ENCODE results near the gene C1QL2.

Gene C1QL2

DNA sequence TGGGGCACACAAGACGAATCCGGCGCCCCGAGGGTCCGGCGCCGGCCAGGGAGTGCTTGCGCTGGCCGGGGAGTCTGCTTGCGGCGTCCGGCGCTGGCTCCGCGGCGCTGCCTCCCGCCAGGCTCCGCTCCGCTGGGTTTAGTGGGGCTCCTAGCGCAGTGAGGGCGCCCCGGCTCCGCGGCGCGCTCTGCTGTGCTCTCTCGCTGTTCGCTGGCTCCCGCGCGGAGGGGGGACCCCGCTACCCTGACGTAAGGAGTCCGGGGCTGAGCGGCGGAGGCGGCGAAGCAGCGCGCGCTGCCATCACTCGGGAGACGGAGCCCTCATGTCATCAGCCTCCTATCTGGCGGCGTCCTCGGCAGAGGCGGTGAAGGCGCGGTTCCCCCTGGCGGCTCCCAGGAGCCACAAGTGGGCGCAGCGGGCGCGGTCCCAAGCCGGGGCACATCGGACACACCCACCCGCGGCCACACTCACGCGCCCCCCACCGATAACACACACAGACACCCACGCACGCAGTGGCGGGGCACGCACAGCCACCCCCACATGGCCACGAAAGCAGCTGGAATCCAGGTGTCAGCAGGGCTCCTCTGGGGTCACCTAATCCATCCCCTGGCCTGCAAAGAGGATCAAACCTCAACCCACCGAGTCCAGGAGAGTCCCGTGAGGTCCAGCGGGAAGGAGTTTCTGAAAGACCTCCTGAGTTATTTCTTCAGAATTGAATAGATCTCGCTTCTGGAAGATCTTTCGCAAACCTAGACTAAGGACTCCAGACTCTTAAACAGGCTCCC, at the start of gene C1QL2:
TSS of gene C1QL2 (minus strand) at position 189 of the 785 bp plus-strand sequence. CDS start 482 bp downstream, outside the sequence.
- no peak for DNase-seq (ENCODE audit: low read depth in 2 of 2)

DNA sequence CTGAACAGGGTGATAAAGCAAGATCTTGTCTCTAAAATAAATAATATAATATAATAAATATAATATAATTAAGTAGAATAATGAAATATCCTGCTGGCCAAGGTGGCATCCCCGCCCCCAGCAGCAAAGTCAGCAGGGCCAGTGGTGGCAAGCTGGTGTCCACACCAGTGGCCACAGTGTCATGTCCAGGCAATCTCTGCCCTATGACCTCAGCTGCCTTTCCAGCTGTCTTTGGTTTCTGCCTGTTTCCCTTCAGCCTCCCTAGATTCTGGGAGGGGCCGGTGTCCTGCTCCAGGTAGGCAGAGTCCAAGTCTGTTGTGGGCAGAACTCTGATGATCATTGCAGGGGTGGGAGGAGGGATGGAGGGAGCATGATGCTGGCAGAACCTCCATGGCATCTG, 48.9 kb upstream of the C1QL2 start:
- DNase-seq (ENCODE audit: low read depth in 2 of 2), result no peak

DNA sequence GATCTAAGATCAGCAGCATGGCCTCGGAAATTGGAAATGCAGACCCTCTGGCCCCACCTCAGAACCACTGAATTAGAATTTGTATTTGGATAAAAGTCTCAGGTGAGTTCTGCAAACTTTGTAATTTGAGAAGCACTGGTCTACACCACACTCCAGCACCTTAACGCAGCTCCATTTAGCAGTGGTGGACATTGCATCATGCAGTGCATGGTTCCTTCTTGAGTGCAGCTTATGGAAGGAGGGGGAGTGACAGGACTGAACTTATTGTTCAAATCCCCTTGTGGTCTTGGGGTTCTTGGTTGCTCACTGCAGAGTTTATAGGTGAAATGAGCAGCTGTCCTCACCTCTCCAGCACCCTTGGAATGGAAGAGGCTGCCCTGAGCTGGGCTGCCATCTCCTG, 47.6 kb upstream of the C1QL2 start:
- DNase-seq (ENCODE audit: low read depth in 2 of 2), result no peak

DNA sequence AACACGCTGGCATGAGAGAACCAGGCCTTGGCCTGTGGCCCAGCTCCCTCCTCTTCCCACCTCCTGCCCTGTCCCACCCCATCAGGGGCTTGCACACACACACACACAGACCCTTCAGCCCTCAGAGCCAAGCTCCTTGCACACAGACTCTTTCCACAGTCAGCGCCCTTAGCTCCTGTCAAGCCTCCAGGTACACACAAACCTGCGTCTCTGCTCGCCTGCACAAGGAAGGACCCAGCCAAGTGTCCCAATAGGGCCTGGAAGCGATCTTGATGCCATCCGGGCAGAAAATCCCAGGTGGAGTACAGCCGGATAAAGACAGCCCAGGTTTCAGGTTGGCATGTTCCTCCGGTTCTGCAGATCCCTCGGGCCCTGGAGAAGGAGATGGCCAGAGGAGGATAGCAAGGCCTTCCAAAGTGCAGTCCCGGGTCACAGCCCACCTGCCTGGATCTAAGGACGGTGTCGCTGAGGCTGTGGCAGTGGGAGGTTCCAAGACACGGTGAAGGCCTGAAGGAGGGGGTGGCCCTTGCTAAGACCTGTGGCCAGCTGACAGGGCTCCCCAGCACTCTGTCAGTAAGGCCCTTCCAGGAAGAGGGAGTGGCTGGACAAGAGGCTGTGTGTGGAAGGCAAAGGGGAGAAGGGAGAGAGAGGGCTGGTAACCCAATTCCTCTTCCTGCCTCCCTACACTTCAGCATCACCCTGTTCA, 46.6 kb upstream of the C1QL2 start:
- DNase-seq (ENCODE audit: low read depth in 2 of 2), result no peak

DNA sequence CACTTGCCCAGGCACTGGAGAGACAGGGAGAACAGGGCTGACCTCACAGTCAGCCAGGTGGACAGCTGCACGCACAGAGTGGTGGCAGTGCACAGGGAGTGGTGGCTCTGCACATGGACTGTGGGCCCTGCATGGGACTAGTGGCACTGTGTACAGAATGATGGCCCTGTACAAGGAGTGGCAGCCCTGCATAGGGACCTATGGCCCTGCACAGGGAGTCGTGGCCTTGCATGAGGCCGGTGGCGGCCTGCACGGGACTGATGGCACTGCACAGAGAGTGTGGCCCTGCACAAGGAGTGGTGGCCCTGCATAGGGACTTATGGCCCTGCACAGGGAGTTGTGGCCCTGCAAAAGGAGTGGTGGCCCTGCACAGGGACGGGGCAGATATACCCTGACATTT, 46.0 kb upstream of the C1QL2 start:
- no peak for DNase-seq (ENCODE audit: low read depth in 2 of 2)

DNA sequence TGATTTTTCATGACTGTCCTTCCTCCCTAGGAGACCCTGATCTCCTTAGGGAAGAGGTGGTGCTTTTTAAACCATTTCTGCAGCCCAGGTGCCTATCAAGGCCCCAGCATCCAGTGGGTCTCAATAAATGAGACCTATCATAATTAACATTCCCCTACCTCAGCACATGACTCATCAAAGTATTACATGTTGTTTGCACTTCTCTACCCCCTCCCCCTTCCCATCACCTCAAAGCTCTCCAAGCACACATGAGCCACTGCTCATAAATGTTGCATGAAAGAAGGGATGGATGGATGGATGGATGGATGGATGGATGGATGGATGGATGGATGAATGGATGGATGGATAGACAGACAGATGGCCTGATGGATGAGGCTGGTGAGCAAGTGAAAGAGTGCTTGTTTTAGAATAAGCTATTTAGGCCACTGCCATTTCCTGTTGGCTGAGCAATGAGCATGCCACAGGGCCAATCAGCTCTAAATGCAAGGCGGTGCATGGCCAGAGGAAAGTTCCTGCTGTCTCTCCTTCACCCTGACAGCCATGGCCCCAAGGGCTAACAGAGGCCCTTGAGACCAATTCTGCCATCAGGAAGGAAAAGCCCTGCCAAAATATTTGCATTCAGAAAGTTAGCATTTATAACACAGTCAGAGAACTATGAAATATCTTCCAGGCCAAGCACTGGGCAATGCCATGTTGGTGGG, 44.2 kb upstream of the C1QL2 start:
- no peak for DNase-seq (ENCODE audit: low read depth in 2 of 2)

DNA sequence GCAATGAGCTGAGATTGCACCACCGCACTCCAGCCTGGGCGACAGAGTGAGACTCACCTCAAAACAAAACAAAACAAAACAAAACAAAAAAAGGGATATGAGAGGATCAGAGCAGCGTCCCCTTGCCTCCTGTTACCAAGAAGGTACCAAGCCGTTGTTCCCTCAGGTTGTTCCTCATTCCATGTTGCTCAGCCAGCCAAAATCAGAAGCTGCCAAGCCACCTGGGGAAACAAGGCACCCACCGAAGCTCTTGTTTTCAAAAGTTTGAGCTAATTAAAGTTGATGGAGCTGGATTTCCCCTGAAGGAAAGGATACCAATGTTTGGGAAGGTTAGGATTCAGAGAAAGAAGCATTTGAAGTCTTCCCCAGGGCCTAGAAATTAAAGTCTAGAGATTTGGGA, 43.3 kb upstream of the C1QL2 start:
- DNase-seq (ENCODE audit: low read depth in 2 of 2), result no peak

DNA sequence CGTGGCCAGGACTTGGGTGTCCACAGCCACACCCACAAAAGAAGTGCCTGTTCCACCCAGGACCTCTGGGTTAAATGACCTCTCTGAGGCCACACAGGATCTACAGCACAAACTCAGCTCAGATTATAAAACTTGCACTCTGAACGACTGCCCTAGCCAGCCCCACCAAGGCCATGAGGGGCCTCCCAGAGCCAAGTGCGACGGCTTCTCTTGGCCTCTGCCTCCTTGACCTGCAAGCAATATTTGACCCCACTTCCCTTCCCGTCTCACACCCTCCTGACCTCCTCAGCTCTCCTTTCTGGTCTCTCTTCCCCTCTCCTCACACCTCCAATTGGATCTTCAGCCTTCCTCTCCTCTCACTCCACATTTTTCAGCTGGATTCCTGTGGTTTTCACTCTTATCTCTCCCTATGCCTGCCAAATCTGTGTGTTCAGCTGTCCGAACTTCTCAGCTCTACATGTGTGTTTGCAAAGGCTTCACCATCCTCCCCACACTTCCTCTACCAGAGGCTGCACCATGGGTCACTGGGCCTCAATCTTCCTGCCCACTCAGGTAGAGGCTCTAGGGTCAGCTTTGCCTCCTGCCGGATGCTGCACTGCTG, 39.8 kb upstream of the C1QL2 start:
- DNase-seq (ENCODE audit: low read depth in 2 of 2), result no peak

DNA sequence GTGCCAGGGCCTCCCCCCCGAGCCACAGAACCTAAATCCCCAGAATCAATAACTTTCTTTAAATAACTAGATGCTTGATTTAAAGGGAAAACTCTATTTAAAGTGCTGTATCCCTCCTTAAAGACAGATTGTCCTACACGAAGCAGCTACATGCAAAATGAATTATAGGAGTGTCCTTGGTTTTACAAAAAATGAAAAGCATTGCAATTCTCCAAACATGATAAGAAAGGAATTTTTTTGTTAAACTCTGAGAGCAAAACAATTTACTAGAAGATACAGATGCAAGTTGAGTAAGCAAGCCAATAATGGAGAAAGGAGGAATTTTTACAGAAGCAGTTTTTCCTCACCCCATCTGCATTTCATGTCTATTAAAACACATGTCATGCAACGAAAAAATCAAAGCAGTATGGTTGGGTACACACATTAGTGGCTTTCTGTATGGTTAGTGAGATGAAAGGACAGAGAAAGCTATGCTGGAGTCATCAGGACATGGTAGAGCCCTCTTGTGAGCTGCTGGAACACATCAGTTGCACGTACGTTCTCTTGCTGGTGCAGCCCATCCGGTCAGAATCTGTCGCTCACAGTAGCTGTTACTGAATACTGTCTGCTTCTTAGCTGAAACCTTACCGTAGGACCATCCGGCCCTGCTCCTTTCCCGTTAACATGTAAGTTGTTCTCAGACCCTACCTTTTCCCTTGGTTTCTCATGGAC, 39.1 kb upstream of the C1QL2 start:
- no peak for DNase-seq (ENCODE audit: low read depth in 2 of 2)

DNA sequence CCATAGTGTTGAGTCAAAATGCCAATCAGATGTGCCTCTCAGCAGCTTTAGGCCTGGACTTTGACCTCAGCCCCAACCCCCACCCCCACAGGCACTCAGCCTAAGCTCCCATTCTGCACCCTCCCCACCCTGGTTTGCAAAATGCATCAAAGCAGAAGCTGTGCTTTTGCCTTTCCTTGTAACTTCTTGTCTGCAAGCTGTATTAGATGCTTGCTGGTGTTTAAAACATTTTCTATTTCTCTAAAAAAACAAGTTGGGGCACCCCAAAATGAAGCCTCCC, 38.5 kb upstream of the C1QL2 start:
- no peak for DNase-seq (ENCODE audit: low read depth in 2 of 2)

DNA sequence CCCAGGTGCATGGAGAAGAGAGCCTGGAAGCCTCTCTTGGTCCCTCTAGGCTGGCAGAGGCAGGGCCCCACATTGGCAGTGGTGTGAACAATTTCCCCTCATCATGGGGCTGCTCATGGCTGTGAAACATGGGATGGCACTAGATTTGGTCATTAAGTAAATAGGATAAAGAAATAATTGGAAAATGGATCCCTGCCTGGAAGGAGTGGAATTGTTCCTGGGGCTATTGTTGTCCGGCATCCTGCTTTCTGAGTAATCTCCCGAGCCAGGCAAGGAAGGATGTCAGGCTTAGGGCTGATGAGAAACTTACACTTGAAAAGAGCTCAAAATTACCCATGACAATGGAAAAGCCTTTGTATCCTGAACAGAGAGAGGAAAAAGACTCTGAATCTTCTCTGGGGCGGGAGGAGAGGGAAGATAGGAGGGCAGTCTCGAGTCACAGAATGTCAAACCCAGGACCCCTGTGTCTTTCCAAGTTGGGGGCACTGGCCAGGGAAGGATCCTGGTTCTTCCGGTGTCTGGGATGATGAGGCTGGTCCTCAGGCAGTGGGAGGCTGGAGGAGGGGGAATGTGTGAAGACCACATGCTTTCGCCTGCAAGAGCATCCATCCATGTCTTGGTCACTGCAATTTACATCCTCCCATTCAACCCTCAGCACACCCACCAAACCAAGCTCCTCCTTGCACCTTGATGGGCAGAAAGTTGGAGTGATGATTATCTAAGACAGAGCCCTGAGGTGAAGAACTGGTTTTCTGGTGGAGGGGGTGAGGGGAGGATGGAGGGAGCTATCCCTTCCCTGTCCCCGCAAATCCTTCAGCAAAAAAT, 38.0 kb upstream of the C1QL2 start:
- DNase-seq (ENCODE audit: low read depth in 2 of 2), result no peak

DNA sequence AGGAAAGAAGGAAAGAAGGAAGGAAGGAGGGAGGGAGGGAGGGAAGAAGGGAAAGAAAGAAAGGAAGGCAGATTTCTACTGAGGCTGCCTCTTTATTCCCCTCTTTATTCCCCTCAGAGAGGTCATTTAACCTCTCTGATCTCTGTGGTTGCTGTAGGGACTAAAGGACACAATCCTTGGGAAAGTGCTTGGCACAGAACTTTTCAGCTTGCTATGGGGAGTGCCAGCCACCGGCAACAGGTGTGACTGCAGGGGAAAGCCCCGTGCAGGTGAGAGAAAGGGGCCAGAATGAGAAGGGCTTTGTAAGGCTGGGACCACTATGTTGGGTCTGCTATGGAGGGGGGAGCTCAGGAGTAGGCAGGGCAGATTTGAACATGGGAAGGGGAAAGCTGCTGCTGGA, 37.3 kb upstream of the C1QL2 start:
- no peak for DNase-seq (ENCODE audit: low read depth in 2 of 2)

DNA sequence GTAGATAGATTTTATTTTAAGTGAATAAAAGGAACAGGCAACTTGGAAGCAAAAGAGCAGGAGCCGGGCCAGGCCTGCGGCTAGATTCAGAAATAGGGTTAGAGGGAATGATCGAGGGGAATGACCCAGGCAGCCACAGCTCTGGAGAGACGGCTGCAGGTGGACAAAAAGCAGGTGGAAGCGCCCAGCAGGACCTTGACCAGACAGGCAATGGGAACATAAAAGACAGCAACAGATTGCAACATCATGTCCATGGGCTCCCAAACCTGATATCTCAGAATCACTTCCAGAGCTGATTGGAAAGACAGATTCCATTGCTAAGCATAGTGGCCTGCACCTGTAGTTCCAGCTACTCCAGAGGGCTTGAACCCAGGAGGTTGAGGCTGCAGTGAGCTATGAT, 36.5 kb upstream of the C1QL2 start:
- no peak for DNase-seq (ENCODE audit: low read depth in 2 of 2)

DNA sequence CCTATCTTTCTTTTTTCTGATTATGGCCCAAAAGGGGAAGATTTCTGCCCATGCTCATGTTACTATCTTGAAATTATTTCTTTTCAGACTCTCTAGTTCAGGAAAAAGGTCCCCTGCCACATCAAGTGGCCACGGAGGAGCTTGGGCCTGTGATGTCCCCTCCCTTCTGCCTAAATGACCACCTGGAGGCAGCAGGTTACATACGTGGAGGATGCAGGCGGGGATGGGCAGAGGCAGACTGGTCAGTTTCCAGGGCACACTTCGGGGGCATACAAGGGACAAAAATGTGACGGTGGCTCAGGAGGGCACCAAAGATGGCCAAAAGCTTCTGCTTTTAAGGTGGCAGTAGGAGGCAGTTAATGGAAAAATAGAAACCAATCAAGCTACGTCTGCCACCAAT, 34.3 kb upstream of the C1QL2 start:
- no peak for DNase-seq (ENCODE audit: low read depth in 2 of 2)

DNA sequence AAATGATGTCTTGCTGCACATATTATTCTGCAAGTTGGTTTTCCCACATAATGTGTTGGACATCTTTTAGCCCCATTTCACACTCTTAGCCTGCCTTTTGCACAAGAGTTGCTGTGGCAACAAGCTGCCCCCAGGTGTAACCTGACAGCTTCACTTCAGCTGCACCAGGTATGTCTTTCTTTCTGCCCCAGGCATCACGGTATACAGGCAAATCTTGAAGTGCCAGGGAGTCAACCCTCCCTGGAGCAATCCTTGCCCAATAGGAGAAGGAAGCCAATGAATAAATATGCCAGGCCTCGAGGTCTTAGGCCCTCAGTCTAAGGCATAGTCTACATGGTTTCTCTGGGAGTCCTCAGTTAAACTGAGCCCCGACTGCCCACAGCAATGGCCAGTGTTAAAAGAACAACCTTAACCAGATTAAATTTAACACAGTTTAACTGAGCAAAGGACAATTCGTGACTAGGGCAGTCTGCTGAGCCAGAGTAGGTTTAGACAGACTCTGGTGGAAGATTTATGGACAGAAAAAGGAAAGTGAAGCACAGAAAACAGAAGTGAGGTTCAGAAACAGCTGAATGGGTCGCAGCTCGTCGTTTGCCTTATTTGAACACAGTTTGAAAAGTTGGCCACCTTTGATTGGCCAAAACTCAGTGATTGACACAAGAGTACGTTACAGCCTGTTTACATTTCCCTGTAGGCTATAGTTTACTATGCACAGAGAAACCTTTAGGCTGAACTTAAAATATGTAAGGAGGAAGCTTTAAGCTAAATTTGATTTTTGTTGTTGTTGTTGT, 32.0 kb upstream of the C1QL2 start:
- DNase-seq (ENCODE audit: low read depth in 2 of 2), result no peak

DNA sequence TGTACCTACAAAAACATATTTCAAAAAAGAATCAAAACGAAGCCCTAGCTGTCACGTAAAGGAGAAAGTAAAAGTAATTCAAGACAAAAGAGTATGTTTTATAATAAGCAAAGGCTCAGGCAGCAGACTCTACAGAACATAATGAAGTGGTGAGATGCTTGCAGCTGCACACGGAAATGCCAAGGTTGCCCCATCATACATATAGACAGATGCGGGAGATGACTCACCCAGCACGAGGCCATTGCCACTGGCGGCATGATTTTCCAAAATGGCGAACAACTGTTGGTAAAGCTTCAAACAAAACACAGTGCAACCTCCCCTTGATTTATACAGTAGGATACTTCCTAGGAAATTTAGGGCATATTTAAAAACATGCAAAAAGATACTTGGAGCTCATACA, 26.0 kb upstream of the C1QL2 start:
- no peak for DNase-seq (ENCODE audit: low read depth in 2 of 2)

DNA sequence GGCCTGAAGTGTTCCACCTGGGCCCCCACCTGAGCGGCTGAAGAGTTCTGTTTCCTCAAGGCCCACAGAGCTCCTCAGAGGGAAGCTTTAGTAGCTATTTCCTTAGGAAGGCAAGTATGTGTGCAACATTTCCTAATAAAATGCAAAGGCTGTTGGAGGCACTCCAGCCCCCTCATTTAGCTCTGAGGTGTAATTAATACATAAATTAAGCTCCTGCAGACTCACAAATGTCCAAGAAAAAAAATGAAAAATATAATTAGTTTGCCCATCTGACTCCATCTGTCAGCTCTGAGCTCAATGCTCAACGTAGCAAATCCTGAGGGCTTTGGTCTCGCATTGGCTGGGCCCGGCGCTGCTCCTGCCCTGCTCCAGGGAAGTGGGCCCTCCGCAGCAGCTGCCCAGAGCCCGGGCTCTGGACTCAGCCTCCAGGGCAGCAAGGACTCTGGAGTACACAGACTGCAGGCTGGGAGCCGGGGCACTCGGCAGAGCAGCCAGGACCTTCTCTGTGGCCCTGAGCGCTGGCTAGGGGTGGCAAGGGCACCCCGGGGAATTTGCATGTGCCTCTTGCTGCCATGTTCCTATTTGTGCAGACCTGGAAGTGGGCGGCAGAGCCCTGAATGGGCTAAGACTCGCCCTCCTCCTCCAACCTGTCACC, 23.4 kb upstream of the C1QL2 start:
- DNase-seq (ENCODE audit: low read depth in 2 of 2), result no peak

DNA sequence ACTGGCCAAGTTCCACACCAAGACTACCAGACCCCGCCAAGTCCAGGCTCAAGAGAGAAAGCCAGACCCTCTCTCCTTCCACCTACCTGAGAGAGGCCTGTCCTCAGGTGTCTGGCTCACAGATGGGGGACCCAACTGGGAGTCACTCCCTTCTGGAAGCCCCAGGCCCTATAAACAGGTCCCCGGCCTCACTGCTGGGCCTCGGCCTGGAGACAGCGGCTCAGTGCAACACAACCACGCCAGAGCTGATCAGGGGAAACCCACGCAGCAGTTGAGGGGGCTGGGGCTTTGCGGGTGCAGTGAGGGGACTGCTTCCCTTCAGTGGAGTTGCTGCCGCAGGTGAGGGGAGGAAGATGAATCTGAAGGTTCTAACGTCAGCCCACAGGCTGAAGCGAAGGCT, 22.8 kb upstream of the C1QL2 start:
- DNase-seq (ENCODE audit: low read depth in 2 of 2), result no peak

DNA sequence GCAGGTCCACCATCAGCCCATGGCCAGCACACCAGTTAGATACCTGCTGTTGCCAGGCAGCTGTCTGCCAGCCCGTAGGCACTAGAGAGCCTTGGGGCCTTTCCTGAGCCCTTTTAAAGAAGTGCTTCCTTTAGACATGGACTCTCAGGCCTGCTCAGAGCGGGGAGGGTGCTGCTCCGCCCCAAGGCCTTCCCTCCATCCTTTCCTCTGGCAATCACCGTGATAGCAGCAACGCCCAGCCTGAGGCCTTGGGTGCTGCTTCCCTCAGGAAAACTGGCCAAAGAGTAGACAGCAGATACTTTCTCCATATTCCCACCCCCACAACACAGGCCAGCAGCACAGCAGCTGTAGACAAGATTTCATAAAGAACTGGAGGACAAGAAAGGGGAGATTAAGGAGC, 22.3 kb upstream of the C1QL2 start:
- DNase-seq (ENCODE audit: low read depth in 2 of 2), result no peak

DNA sequence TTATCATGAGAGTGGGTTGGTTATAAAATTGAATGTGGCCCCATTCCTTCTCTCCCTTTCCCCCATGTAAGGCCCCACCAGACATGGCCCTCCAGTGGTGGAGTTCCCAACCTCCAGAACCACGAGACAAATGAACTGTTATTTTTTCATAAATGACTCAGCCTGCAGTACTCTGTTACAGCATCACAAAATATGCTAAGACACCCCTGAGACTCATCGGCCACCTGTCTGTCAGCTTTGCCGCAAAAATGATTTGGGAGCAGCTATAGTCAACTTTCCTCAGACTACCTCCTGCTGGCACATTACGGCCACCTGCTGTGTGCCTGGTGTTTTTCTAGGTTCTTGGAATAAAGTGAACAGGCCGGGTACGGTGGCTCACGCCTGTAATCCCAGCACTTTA, 21.4 kb upstream of the C1QL2 start:
- DNase-seq (ENCODE audit: low read depth in 2 of 2), result no peak
